Suprapubic skin (tissue), 4 donors: ENCODE measurements around the gene RECK.

Experiments
- CTCF ChIP-seq, 2 donors: fragments of 200-600 bp in 1 of 2; fragments of 450-650 bp in 1 of 2; sonication (generic) in 1 of 2; IDR thresholded peaks; one replicate each; pipeline ENCODE4 v1.5.1; 2016 to 2019; ENCODE audit warnings: antibody characterized with exemption in 2 of 2, mild to moderate bottlenecking in 1 of 2, moderate library complexity in 1 of 2
- EP300 ChIP-seq: sonication (generic); formaldehyde crosslinking; IDR thresholded peaks from one replicate; pipeline ENCODE4 v1.6.1; 2017; ENCODE audit warnings: antibody characterized with exemption
- POLR2A ChIP-seq, 2 donors: fragments of 450-650 bp; IDR thresholded peaks; one replicate each; pipeline ENCODE4 v1.6.1; 2017; ENCODE audit warnings: antibody characterized with exemption in 2 of 2, mild to moderate bottlenecking in 2 of 2, moderate library complexity in 2 of 2
- POLR2AphosphoS5 ChIP-seq, 3 donors: sonication (generic); formaldehyde crosslinking; IDR thresholded peaks; one replicate each; pipeline ENCODE4 v1.6.1; 2017; ENCODE audit warnings: antibody characterized with exemption in 3 of 3

GRCh38 chr9:36036253-36036779 is 397 bp upstream of the RECK start:
- TF ChIP-seq EP300 (no peak), CTCF (IDR thresholded peaks at IDR 0.05) (no peak), POLR2A (IDR thresholded peaks at IDR 0.05) (no peak), POLR2AphosphoS5 (IDR thresholded peaks at IDR 0.05) (no peak)
